Measurements from ENCODE around the gene BRI3BP.

- TF ChIP-seq CTCF (IDR thresholded peaks at IDR 0.05): no peak
- TF ChIP-seq POLR2A (IDR thresholded peaks at IDR 0.05): no peak
Measured at GRCh38 chr12:124970647-124971402, 22.6 kb upstream of the BRI3BP start.
